Right lobe of liver (tissue), 6 donors: ENCODE measurements around the gene STX4. TPM values are rescaled to one million over a fixed set of nuclear protein-coding genes. Genes with fewer than 3 reads are reported as not detected.

Source experiments
- ATAC-seq, 4 donors: fragments of 200-7000 bp; cut with Tn5 transposase; one replicate each; pipeline ENCODE4 v1.9.1; 2020; ENCODE audit warnings: mild to moderate bottlenecking in 4 of 4, moderate library complexity in 4 of 4
- DNase-seq, 3 donors: peaks; one replicate each; pipeline ENCODE4 v3.0.0-alpha.2; 2020
- H3K27ac ChIP-seq, 3 donors: fragments of 200-600 bp; one replicate each; pipeline ENCODE4 v1.8.0; 2022
- H3K27me3 ChIP-seq, 2 donors: fragments of 200-600 bp; one replicate each; pipeline ENCODE4 v1.8.0; 2022
- H3K36me3 ChIP-seq, 4 donors: fragments of 200-600 bp; sonication (generic) in 1 of 4; one replicate each; pipeline versions ENCODE4 v1.5.1 to v1.8.0; 2017 to 2022; ENCODE audit warnings: control low read depth in 1 of 4
- H3K4me1 ChIP-seq, 4 donors: fragments of 200-600 bp; sonication (generic) in 1 of 4; one replicate each; pipeline versions ENCODE4 v1.5.1 to v1.8.0; 2017 to 2022; ENCODE audit warnings: control low read depth in 1 of 4
- H3K4me3 ChIP-seq, 3 donors: fragments of 200-600 bp; one replicate each; pipeline ENCODE4 v1.8.0; 2022
- H3K9me3 ChIP-seq, 4 donors: fragments of 200-600 bp; sonication (generic) in 1 of 4; one replicate each; pipeline versions ENCODE4 v1.5.1 to v1.8.0; 2017 to 2022; ENCODE audit warnings: control low read depth in 1 of 4
- POLR2A ChIP-seq: fragments of 450-650 bp; IDR thresholded peaks from one replicate; pipeline ENCODE4 v1.6.1; 2017; ENCODE audit warnings: antibody characterized with exemption, mild to moderate bottlenecking
- WGBS: methylation state at CpG from one replicate; pipeline ENCODE4 v1.1.6; 2018; ENCODE audit warnings: low coverage, low lambda C conversion rate; ENCODE audit not compliant: insufficient coverage; ENCODE audit errors: missing lambda C conversion rate; 5-methylcytosine and 5-hydroxymethylcytosine counted together
- intact Hi-C, 2 donors: fragments of 100-400 bp; cut with DNase I; formaldehyde crosslinking; loops; one replicate each; pipeline versions ENCODE4 v1.11.2 to v1.14.1; 2022
- total RNA-seq, 6 experiments: library from RNA; depleted of rRNA in 2 of 6; stranded (reverse); fragments of >200 nt in 2 of 6; fragmentation: NEBNext Ultra II Directional in 3 of 6; extraction: Animal tissue kit (Norgen Biotek cat#: 25700) in 3 of 6; gene quantifications; one replicate each; pipeline versions ENCODE4 v1.1.0 to v1.2.4, GENCODE V29; 2016 to 2023
- TF ChIP-seq, protein P1 (sequence below), 4 donors: fragments of 200-600 bp in 3 of 4; fragments of 450-650 bp in 1 of 4; IDR thresholded peaks; one replicate each; pipeline versions ENCODE4 v1.5.1 to v1.8.0; 2016 to 2022; ENCODE audit warnings: antibody characterized with exemption in 4 of 4, mild to moderate bottlenecking in 2 of 4
- donor health status: DM: no; HTN: yes; CAD: no.
- donor health status: DM: no; HTN: no; CAD: no.
- donor health status: DM: no; HTN: no; CAD: no.
- donor health status: DM: no; HTN: yes; CAD: no.
- donor health status: DM: no; HTN: yes; CAD: no.

STX4 gene
- total RNA-seq, 6 experiments from 2014 or later: 18.8 to 52.8 (median 23.6) TPM

DNA sequence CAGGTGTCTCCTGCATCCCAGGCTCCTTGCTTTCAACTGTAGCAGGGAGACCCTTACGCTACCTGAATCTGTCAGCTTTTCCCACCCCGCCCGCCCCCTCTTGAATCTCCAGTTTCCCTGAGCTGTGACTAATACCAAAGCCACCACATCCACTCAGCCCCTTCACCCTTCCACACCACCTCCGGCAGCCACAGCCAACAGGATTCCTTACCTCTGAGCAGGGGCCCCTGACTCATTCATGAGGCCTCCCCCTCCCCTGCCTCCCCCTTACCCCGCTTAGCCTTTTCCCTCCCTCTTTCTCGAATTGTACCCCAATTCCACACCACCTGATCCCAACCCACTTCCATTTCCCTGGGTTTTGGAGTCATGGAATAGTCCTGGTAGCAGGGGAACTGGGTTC, 25.2 kb upstream of the STX4 start:
- no peaks in the 10 kb centered on the region for H3K36me3 ChIP-seq
- H3K27me3 ChIP-seq: no peaks in the 10 kb centered on the region
- WGBS: 66% methylated on average over 4 of the region's 6 CpGs
- ATAC-seq: no peak
- intact Hi-C loops: no loop called here
- no peaks in the 10 kb centered on the region for H3K4me1 ChIP-seq
- TF ChIP-seq, protein P1, sequence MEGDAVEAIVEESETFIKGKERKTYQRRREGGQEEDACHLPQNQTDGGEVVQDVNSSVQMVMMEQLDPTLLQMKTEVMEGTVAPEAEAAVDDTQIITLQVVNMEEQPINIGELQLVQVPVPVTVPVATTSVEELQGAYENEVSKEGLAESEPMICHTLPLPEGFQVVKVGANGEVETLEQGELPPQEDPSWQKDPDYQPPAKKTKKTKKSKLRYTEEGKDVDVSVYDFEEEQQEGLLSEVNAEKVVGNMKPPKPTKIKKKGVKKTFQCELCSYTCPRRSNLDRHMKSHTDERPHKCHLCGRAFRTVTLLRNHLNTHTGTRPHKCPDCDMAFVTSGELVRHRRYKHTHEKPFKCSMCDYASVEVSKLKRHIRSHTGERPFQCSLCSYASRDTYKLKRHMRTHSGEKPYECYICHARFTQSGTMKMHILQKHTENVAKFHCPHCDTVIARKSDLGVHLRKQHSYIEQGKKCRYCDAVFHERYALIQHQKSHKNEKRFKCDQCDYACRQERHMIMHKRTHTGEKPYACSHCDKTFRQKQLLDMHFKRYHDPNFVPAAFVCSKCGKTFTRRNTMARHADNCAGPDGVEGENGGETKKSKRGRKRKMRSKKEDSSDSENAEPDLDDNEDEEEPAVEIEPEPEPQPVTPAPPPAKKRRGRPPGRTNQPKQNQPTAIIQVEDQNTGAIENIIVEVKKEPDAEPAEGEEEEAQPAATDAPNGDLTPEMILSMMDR (IDR thresholded peaks at IDR 0.05): no peak
- H3K27ac ChIP-seq: no peak overlapping the region
- DNase-seq: no peak
- H3K4me3 ChIP-seq: no peak overlapping the region
- H3K9me3 ChIP-seq: no peaks in the 10 kb centered on the region

- Histone ChIP-seq H3K4me3 (no peak overlapping the region), H3K4me1 (no peaks in the 10 kb centered on the region), H3K9me3 (no peaks in the 10 kb centered on the region), H3K27me3 (no peaks in the 10 kb centered on the region), H3K27ac (no peak overlapping the region), H3K36me3 (no peaks in the 10 kb centered on the region)
- 82% methylated on average over 5 of the region's 5 CpGs for WGBS
- ATAC-seq (no peak), DNase-seq (no peak)
- no peak for TF ChIP-seq POLR2A
- TF ChIP-seq, protein P1 (IDR thresholded peaks at IDR 0.05): no peak
- intact Hi-C loops: no loop called here
These were observed 24.8 kb upstream of the STX4 start for GRCh38 chr16:31008551-31008950.

GRCh38 chr16:31009120-31009519, 24.2 kb upstream of the STX4 start:
- intact Hi-C loops: no loop called here
- 54% methylated on average over 2 of the region's 7 CpGs for WGBS
- no peaks in the 10 kb centered on the region for H3K9me3 ChIP-seq
- DNase-seq (no peak), ATAC-seq (no peak)
- TF ChIP-seq, protein P1 (IDR thresholded peaks at IDR 0.05): no peak
- no peak for TF ChIP-seq POLR2A
- no peaks in the 10 kb centered on the region for H3K27me3 ChIP-seq
- H3K27ac ChIP-seq: no peak overlapping the region
- H3K36me3 ChIP-seq: no peaks in the 10 kb centered on the region
- no peak overlapping the region for H3K4me3 ChIP-seq
- no peaks in the 10 kb centered on the region for H3K4me1 ChIP-seq

DNA sequence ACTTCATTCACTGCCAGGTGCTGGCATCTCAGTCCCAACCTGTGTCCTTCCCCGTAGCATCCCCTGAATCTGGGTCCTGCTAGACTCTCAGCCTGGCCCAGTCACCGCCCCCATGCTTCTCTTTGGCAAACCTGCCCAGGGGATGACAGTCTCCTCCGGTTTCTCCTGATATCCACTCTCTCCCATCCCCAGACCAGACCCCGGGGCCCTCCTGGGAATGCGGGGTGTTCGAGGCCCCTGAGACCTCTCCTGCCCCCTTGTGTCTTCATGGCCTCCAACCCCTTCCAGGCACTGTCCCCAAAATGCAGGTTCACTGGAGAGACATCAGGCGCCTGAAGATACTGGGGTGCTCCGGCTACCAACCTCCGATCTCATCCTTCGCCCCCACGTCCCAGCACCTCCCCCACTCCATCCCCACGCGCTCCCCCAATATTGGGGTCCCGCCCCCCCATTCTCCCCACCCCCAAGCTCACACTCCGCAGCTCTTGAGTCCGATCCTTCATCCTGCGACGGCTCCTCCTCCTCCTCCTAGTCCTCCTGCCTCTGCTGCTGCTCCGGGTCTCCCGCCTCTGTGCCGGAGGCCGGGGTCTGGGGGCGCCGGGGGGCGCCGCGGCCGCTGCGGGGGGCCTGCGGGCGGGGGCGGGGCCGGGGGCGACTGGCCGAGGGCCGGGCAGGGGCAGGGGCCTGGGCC, 23.3 kb upstream of the STX4 start:
- no peak for TF ChIP-seq POLR2A
- TF ChIP-seq, protein P1 (IDR thresholded peaks at IDR 0.05): no peak
- Histone ChIP-seq H3K4me3 (no peak overlapping the region), H3K27ac (no peak overlapping the region), H3K27me3 (no peaks in the 10 kb centered on the region), H3K36me3 (no peaks in the 10 kb centered on the region), H3K4me1 (no peaks in the 10 kb centered on the region), H3K9me3 (no peaks in the 10 kb centered on the region)
- no peak for DNase-seq
- intact Hi-C loops: no loop called here
- no peak for ATAC-seq
- WGBS: 19% methylated on average over 18 of the region's 36 CpGs
